Measurements from ENCODE around the gene SLCO1A2. TPM values are rescaled to one million over a fixed set of nuclear protein-coding genes. Genes with fewer than 3 reads are reported as not detected.
"Not testable (repeated sequence)": the region's sequence is repeated elsewhere in the genome, so short reads cannot be mapped to it uniquely, and the experiment has no call there.

Gene SLCO1A2, protein sequence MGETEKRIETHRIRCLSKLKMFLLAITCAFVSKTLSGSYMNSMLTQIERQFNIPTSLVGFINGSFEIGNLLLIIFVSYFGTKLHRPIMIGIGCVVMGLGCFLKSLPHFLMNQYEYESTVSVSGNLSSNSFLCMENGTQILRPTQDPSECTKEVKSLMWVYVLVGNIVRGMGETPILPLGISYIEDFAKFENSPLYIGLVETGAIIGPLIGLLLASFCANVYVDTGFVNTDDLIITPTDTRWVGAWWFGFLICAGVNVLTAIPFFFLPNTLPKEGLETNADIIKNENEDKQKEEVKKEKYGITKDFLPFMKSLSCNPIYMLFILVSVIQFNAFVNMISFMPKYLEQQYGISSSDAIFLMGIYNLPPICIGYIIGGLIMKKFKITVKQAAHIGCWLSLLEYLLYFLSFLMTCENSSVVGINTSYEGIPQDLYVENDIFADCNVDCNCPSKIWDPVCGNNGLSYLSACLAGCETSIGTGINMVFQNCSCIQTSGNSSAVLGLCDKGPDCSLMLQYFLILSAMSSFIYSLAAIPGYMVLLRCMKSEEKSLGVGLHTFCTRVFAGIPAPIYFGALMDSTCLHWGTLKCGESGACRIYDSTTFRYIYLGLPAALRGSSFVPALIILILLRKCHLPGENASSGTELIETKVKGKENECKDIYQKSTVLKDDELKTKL
- total RNA-seq (ENCODE audit: low replicate concordance): 16.2 and 23.9 TPM in 2 replicates

DNA sequence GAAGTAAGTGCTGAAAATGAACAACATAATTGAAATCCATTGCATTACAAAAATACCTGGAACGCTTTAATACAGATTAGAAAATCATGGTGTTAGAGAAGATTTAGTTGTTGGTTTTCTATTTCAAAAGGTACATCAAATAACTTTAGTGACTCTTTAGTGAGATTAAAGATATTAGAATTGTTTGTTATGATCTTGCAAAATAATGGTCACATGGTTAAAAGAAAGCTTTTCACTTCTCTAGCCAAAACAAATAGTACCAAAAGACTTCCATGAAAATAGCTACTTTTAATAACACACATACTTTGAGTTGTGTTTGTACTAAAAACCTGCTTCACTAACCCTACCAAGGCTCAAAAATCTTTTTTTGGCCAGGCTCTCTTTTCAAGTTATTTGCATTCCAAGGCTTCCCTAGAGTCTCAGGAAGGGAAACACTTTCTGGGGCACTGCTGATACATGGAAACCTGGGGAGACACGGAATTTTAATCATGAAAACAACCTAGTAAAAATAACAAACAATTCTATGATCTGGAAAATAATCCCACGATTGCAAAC is at the start of gene SLCO1A2:
TSS of gene SLCO1A2 (minus strand) at position 147 of the 555 bp plus-strand sequence. CDS start 270 bp downstream, outside the sequence.
- H3K27ac ChIP-seq: no peak within 1 kb of the TSS
- H3K4me1 ChIP-seq: no peaks in the 10 kb centered on the region
- peaks cover 18% of the 10 kb centered on the region for H3K9me3 Mint-ChIP-seq
- no peaks in the 10 kb centered on the region for H3K27me3 ChIP-seq
- H3K36me3 Mint-ChIP-seq: peaks cover 2% of the 10 kb centered on the region
- TF ChIP-seq EZH2 (IDR thresholded peaks at IDR 0.05) (no peak), EZH2phosphoT487 (IDR thresholded peaks at IDR 0.05) (no peak)
- TF ChIP-seq, protein P1, sequence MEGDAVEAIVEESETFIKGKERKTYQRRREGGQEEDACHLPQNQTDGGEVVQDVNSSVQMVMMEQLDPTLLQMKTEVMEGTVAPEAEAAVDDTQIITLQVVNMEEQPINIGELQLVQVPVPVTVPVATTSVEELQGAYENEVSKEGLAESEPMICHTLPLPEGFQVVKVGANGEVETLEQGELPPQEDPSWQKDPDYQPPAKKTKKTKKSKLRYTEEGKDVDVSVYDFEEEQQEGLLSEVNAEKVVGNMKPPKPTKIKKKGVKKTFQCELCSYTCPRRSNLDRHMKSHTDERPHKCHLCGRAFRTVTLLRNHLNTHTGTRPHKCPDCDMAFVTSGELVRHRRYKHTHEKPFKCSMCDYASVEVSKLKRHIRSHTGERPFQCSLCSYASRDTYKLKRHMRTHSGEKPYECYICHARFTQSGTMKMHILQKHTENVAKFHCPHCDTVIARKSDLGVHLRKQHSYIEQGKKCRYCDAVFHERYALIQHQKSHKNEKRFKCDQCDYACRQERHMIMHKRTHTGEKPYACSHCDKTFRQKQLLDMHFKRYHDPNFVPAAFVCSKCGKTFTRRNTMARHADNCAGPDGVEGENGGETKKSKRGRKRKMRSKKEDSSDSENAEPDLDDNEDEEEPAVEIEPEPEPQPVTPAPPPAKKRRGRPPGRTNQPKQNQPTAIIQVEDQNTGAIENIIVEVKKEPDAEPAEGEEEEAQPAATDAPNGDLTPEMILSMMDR (IDR thresholded peaks at IDR 0.05): no peak
- no peak within 1 kb of the TSS for H3K4me3 ChIP-seq
- no peaks in the 10 kb centered on the region for H3K4me1 Mint-ChIP-seq
- H4K20me1 ChIP-seq (ENCODE audit: low read depth): no peaks in the 10 kb centered on the region
- no peaks in the 10 kb centered on the region for H3K79me2 ChIP-seq (ENCODE audit: low read depth)
- no peaks in the 10 kb centered on the region for H3K27me3 Mint-ChIP-seq (ENCODE audit: insufficient read depth, low read depth)
- H3K9me3 ChIP-seq (ENCODE audit: low read depth): peaks cover 23% of the 10 kb centered on the region
- DNase-seq (ENCODE audit: low spot score): no peak
- H3K9ac ChIP-seq: no peak within 1 kb of the TSS
- H2AFZ ChIP-seq (replicated peaks): no peak within 1 kb of the TSS
- H3K27ac Mint-ChIP-seq: no peak within 1 kb of the TSS
- no peaks in the 10 kb centered on the region for H3F3A ChIP-seq (ENCODE audit: low read depth)
- H3K4me2 ChIP-seq: no peak within 1 kb of the TSS
- H3K36me3 ChIP-seq: peaks cover 7% of the 10 kb centered on the region
- no peak within 1 kb of the TSS for H3K4me3 Mint-ChIP-seq

DNA sequence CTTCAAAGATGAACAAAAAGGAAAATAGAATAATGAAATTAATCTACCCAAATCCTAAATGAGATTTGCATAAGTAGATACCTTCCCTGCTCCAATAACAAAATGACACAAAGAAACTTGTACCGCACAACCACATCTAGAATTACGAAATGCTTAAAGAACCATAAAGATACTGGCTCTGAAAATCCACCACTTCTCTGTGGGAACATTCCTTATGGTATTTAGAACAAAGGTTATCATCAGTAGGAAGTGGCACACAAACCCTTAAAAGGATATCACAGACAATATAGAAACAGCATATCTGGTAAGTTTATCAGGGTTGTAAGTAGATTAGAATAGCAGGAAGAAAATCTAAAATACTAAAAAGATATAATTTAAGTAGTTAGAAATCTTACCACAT is 49.5 kb upstream of the SLCO1A2 start:
- H3K4me3 ChIP-seq: no peak overlapping the region
- DNase-seq (ENCODE audit: low spot score): no peak
- no peak overlapping the region for H3K4me3 Mint-ChIP-seq
- no peak overlapping the region for H3K27ac ChIP-seq
- no peaks in the 10 kb centered on the region for H3K27me3 Mint-ChIP-seq (ENCODE audit: insufficient read depth, low read depth)
- H3K9ac ChIP-seq: no peak overlapping the region
- H3K36me3 ChIP-seq: no peaks in the 10 kb centered on the region
- peaks cover under 1% of the 10 kb centered on the region for H3K79me2 ChIP-seq (ENCODE audit: low read depth)
- H3K4me2 ChIP-seq: no peak overlapping the region
- TF ChIP-seq EZH2 (IDR thresholded peaks at IDR 0.05) (no peak), EZH2phosphoT487 (IDR thresholded peaks at IDR 0.05) (no peak)
- TF ChIP-seq, protein P1 (IDR thresholded peaks at IDR 0.05): no peak
- no peaks in the 10 kb centered on the region for H3K27me3 ChIP-seq
- H3K9me3 ChIP-seq (ENCODE audit: low read depth): no peaks in the 10 kb centered on the region
- no peaks in the 10 kb centered on the region for H3K36me3 Mint-ChIP-seq
- no peaks in the 10 kb centered on the region for H3K9me3 Mint-ChIP-seq
- no peak overlapping the region for H2AFZ ChIP-seq (replicated peaks)
- H3K4me1 ChIP-seq: no peaks in the 10 kb centered on the region
- no peaks in the 10 kb centered on the region for H3F3A ChIP-seq (ENCODE audit: low read depth)
- H3K27ac Mint-ChIP-seq: no peak overlapping the region
- no peaks in the 10 kb centered on the region for H4K20me1 ChIP-seq (ENCODE audit: low read depth)
- H3K4me1 Mint-ChIP-seq: no peaks in the 10 kb centered on the region

DNA sequence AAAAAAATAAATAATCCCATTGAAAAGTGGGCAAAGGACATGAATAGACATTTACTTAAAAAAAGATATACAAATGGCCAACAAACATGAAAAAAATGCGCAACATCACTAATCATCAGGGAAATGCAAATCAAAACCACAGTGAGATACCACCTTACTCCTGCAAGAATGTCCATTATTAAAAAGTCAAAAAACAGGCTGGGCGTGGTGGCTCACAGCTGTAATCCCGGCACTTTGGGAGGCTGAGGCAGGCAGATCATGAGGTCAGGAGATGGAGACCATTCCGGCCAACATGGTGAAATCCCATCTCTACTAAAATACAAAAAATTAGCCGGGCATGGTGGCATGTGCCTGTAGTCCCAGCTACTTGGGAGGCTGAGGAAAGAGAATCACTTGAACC is 46.6 kb upstream of the SLCO1A2 start:
- not testable (repeated sequence) for H3K27ac ChIP-seq; H3F3A ChIP-seq (ENCODE audit: low read depth); H3K36me3 ChIP-seq; H3K9ac ChIP-seq; H3K4me3 Mint-ChIP-seq; H3K4me3 ChIP-seq; DNase-seq (ENCODE audit: low spot score); H3K9me3 Mint-ChIP-seq; H3K27me3 ChIP-seq; H3K4me1 ChIP-seq; H3K27me3 Mint-ChIP-seq (ENCODE audit: insufficient read depth, low read depth); H3K36me3 Mint-ChIP-seq; H3K4me1 Mint-ChIP-seq; H3K79me2 ChIP-seq (ENCODE audit: low read depth); H3K9me3 ChIP-seq (ENCODE audit: low read depth); H3K4me2 ChIP-seq; H3K27ac Mint-ChIP-seq; H2AFZ ChIP-seq (replicated peaks); H4K20me1 ChIP-seq (ENCODE audit: low read depth)

All from neural progenitor cell (in vitro differentiated cells).